Pons (tissue), 1 donor: ENCODE data around the gene OR14C36.
"Not testable (repeated sequence)": the region's sequence is repeated elsewhere in the genome, so short reads cannot be mapped to it uniquely, and the experiment has no call there.

ENCODE experiments used
- DNase-seq: peaks from one replicate; pipeline ENCODE4 v3.0.0-alpha.2; 2016; ENCODE audit warnings: low spot score

The OR14C36 gene

GRCh38 chr1:248348475-248348874, at the start of gene OR14C36:
Gene OR14C36 (plus strand): TSS chr1:248348775. CDS start chr1:248348775, 0 bp downstream.
- no peak for DNase-seq

GRCh38 chr1:248303324-248303723, 45.3 kb upstream of the OR14C36 start, which contains the start of gene OR2T12:
Gene OR2T12 (minus strand): TSS chr1:248303424. CDS start chr1:248295578, 7,846 bp downstream.
- DNase-seq = no peak

GRCh38 chr1:248305672-248306071, 42.9 kb upstream of the OR14C36 start:
- DNase-seq = not testable (repeated sequence)

GRCh38 chr1:248306103-248306502, 42.5 kb upstream of the OR14C36 start:
- DNase-seq = no peak

- DNase-seq = not testable (repeated sequence)
Measured at GRCh38 chr1:248306740-248307139, 41.8 kb upstream of the OR14C36 start.

- no peak for DNase-seq
Measured at GRCh38 chr1:248316796-248317195, 31.8 kb upstream of the OR14C36 start.

DNA sequence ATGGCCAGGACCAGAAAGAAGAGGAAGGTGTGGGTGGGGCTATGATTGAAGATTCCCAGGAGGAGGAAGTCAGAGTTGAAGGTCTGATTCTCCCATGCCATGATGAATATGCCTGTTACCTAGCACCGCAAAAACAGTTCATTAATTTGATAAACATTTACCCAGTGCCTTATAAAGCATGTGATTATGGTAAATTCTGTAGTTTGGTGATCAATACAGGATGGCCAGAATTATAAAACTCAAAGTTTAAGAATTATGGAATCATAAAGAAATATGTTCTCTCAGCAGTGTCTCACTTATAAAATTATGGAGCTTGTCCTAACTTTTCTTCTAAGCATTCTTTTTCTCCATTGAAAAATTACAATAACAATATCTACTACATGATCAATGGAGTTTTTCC, 24.1 kb upstream of the OR14C36 start, which contains the start of gene OR2M7:
OR2M7 (minus strand) TSS at position 101 of the 400 bp plus-strand sequence; CDS start at position 101, 0 bp downstream.
- DNase-seq = no peak

- no peak for DNase-seq
Measured at GRCh38 chr1:248343451-248343850, 5.1 kb upstream of the OR14C36 start.

GRCh38 chr1:248359415-248359814, 10.8 kb downstream of the OR14C36 start:
- peak; percentile 72 for DNase-seq

DNA sequence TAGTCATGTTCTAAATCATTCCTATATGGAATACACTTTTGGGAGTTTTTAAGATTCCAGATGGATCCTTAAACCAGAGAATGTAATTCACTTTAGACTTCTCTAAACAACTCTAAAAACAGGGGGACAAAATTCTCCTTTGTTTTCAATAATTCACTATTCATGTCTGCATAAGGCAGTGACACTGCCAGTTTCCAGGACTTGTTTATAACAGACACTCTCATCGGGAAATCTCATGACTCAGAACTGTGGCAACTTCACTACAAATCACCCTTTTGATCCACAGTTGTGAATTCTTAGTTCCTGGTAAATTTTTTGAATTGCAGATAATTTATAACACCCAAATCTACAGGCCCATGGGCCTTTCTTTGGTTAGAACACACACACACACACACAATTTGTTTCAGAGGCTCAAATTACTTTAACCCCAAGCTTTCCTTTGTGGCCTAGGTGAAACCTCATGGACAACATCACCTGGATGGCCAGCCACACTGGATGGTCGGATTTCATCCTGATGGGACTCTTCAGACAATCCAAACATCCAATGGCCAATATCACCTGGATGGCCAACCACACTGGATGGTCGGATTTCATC, 12.6 kb downstream of the OR14C36 start, which contains the start of gene OR2T4:
OR2T4 (plus strand) TSS at position 545 of the 595 bp plus-strand sequence; CDS start at position 545, 0 bp downstream.
- peak; percentile 95 for DNase-seq

DNA sequence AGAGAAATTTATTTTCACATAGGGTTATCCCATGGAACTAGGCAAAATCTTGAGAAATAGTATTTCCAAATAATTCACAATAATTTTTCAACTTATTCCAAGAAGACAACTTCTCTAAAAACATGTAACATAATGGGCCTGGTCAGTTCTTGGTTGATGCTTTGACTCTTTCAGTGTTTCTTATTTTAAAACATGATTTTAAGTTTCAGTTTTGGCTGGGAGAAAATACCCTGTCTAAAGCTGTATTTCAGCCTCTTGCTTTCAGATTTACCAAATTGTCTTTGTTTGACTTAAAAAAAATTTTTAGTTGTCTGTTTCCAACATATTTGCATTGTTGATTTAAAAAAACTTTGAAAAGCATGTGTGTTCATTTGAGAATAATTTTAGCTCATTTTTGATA, 18.0 kb downstream of the OR14C36 start:
- no peak for DNase-seq

GRCh38 chr1:248372394-248372793, 23.8 kb downstream of the OR14C36 start:
- no peak for DNase-seq

GRCh38 chr1:248373761-248374160, 25.2 kb downstream of the OR14C36 start:
- no peak for DNase-seq

- DNase-seq = no peak
Measured at GRCh38 chr1:248375446-248375845, 26.9 kb downstream of the OR14C36 start, which contains the start of gene OR2T6. Gene OR2T6 (plus strand): TSS chr1:248375746. CDS start chr1:248387609, 11,863 bp downstream.

- no peak for DNase-seq
Measured at GRCh38 chr1:248376916-248377315, 28.3 kb downstream of the OR14C36 start.

DNA sequence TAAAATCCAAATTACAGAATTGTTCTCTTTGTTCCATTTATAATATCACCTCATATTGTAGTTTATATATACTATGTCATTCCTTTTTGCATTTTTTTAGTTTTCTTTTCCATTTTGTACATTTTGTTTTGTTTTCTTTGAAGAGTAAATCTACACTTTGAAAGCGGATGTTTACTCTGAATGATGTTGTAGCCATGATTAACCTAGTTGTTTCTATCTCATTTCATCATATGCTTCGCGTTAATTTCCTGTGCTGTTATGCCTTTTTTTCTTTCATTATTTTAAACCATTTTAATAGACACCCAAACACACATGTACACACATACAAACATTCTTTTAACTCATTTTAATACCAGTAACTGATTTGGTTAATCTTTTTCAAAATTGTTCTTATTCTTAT, 32.3 kb downstream of the OR14C36 start:
- no peak for DNase-seq

- no peak for DNase-seq
Measured at GRCh38 chr1:248388426-248388825, 39.9 kb downstream of the OR14C36 start.

DNA sequence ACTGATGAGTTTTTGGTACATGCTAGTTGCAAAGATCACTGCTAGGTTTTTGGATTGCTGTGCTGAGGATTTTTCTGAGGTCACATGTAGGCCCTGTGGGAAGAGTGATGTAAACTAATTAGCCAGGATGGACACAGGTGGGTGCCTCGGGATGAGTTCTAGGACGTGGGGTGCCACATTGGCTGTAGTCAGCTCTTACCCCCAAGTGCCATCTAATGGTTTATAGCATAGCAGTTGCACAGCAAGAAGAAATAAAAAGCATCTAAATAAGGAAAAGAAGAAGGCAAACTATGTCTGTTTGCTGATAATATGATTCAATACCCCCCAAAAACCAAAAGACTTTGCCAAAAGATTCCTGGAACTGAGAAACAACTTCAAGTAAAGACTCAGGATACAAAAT, 44.5 kb downstream of the OR14C36 start:
- peak; percentile 21 for DNase-seq
